GM19043 (cell line): ENCODE measurements around the gene OVAAL.

ENCODE experiments used
- ATAC-seq: cut with Tn5 transposase; IDR thresholded peaks from one replicate; pipeline ENCODE4 v1.9.1; 2021; ENCODE audit warnings: low read depth; ENCODE audit not compliant: unreplicated experiment

OVAAL gene

GRCh38 chr1:180558664-180559063 is at the start of gene OVAAL:
Gene OVAAL (plus strand): TSS chr1:180558964.
- ATAC-seq = no peak

GRCh38 chr1:180510882-180511281 is 47.9 kb upstream of the OVAAL start:
- no peak for ATAC-seq

- ATAC-seq = no peak
These were observed 45.2 kb upstream of the OVAAL start for GRCh38 chr1:180513531-180513930.

- ATAC-seq = no peak
These were observed 43.4 kb upstream of the OVAAL start for GRCh38 chr1:180515364-180515763.

GRCh38 chr1:180515857-180516388 is 42.8 kb upstream of the OVAAL start:
- peak; percentile 97 for ATAC-seq

- ATAC-seq = no peak
These were observed 38.9 kb upstream of the OVAAL start for GRCh38 chr1:180519846-180520245.

- no peak for ATAC-seq
These were observed 37.1 kb upstream of the OVAAL start for GRCh38 chr1:180521474-180522212.

- no peak for ATAC-seq
These were observed 36.6 kb upstream of the OVAAL start for GRCh38 chr1:180522213-180522515.

GRCh38 chr1:180524160-180524914 is 34.4 kb upstream of the OVAAL start:
- no peak for ATAC-seq

- no peak for ATAC-seq
These were observed 33.6 kb upstream of the OVAAL start for GRCh38 chr1:180524915-180525714.

- no peak for ATAC-seq
These were observed 33.1 kb upstream of the OVAAL start for GRCh38 chr1:180525715-180526039.

GRCh38 chr1:180527101-180527669 is 31.6 kb upstream of the OVAAL start:
- ATAC-seq = no peak

GRCh38 chr1:180528868-180529470 is 29.8 kb upstream of the OVAAL start:
- no peak for ATAC-seq

GRCh38 chr1:180530501-180530900 is 28.3 kb upstream of the OVAAL start:
- ATAC-seq = no peak

GRCh38 chr1:180532854-180533253 is 25.9 kb upstream of the OVAAL start:
- ATAC-seq = no peak

- ATAC-seq = no peak
These were observed 25.3 kb upstream of the OVAAL start for GRCh38 chr1:180533266-180533987.

GRCh38 chr1:180534214-180534613 is 24.6 kb upstream of the OVAAL start:
- ATAC-seq = no peak

GRCh38 chr1:180535418-180535999 is 23.3 kb upstream of the OVAAL start:
- ATAC-seq = no peak

GRCh38 chr1:180536821-180537372 is 21.9 kb upstream of the OVAAL start:
- ATAC-seq = no peak
